Renal cortical epithelial cell (primary cell): ENCODE data around the gene PSD. TPM values are rescaled to one million over a fixed set of nuclear protein-coding genes. Genes with fewer than 3 reads are reported as not detected.

Experiments used
- DNase-seq: peaks from one replicate; pipeline ENCODE4 v3.0.0-alpha.2; 2011; ENCODE audit warnings: low read depth
- total RNA-seq: library from RNA; depleted of rRNA; stranded (reverse); fragments of >200 nt; gene quantifications from 2 replicates; pipeline ENCODE4 v1.2.3, GENCODE V29; 2014

Gene PSD
- total RNA-seq, 1 donor from 2014 or later, result 3.5 TPM

DNA sequence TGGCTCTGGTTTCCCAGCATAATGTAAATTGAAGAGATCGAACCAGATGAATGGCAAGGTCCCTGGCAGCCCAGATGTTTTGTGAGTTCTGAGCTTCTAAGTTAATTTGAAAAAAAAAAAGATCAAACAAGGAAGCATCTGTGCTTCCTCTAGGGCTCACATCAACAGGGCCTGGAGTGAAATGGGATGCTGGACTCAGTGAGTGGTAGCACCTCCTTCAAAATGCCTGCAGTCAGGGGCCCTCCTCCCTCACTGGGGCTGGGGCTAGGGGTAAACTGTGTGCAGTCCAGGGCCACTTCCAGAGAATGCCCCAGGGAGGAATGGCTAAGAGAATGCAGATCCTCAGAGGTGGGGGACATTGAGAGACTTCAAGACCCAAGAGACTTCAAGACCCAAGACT, 19.8 kb upstream of the PSD start:
- DNase-seq, result no peak

DNA sequence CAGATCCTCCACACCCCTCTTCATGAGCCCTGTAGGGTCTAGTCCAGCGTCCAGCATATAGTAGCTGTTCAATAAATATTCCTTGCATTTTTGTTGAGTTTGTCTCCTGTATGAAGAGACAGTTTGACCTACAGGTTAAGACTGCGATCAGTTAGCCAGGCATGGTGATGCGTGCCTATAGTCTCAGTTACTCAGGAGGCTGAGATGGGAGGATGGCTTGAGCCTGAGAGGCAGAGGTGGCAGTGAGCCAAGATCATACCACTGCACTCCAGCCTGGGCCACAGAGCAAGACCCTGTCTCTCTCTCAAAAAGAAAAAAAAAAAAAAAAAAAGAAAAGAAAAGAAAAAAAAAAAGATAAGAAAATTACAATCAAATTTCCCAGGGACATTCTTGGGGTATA, 18.9 kb upstream of the PSD start:
- DNase-seq, result no peak

DNA sequence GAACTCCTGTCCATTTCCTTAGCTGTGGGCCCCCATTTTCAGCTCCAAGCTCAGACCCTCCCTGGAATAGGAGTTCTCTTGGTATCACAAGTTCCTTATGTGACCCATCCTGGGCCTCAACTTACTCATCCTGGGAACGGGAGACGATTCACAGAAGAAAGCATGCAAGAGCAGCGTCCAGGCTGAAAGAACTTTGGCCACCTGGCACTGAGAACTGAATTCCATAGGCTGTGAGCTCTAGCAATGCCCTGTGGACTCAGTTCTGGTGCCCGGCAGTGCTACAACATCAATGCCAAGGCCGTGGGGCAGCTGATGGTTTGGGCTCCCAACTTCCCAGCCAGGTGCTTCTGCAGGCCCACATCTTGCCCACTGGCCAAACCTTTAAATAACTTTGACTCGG, 17.7 kb upstream of the PSD start:
- DNase-seq, result no peak

DNA sequence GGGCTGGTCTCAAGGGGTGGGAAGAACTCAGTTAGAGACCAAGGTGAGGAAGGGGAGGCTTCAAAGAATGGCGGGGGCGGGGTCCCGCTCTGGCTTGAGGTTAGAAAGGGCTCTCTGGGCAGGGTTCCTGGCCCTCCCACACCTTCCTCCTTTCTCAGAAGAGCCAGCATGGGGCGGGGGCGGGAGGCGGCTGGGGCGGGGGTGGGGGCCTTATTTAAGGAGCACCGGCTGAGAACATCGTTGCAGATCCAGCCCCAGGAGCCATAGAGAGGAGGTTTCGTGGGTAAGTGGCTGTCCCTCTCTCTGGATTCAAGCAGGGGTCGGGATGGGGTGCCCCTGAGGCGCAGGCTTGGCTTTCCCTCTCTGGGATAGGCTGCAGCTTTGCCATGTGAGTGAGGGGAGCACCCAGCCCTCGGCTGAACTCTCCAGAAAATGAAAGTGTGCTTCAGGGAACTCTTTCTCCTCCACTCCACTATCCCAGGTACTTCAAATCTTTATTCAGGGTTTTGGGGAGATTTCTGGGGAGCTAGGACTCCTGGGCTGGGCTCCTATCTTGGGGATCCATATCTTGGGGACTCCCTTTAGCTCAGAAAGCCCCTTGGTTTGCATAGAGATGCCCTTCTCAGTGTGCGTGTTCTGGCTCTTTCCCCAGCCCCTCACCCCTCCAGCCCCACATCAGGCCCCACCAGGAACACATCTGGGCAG, 17.1 kb upstream of the PSD start:
- DNase-seq, result no peak

DNA sequence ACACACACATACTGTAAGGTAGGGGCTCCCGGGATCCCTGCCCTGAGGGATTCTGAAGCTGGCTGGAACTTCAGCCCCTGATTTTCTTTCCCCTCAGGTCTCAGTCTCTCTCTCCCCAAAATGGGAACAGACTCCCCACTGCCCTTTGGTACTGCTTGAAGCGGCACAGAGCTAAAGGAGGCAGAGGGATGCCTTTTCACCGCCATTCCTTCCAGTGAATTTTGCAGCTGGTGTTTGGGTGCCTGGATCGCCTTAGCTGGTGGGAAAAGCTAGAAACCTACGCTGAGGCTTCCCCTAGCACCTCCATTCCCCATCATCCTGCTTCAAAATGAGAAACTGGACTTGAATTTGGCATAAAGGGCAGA, 16.5 kb upstream of the PSD start:
- no peak for DNase-seq

DNA sequence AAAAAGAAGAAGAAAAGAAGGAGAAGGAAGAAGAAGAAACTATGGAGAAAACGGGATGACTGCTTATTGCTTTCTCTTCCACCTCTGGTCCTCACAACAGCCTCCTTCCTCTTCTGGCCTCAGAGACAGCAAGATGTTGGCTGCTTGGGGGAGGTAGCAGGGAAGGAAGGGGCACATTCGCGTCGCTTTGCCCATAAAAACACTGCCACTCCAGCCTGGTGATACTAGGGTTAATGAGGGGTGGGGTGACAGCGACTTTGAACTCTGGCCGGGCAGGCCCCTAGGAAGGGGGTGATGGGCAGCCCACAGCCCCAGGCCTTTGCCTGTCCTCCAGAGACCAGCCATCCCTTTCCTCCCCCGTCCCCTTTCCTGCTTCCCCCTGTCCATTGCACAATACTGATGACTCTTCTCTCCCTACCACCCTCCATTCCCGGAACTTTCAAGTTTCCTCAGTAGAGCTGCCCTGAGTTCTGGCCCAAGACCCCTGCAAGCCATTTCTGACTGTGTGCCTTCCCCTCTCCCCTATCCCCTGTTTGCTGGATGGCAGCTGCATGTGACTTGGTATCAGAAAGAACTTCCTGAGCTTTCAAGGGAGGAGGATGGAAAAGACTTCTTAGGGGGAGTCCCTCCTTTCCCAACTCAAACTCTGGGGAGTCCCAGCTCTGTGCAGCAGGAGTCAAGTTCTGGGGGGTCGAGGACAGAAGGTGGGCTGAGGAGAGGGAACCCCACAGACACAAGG, 16.0 kb upstream of the PSD start:
- DNase-seq, result peak; percentile 77

DNA sequence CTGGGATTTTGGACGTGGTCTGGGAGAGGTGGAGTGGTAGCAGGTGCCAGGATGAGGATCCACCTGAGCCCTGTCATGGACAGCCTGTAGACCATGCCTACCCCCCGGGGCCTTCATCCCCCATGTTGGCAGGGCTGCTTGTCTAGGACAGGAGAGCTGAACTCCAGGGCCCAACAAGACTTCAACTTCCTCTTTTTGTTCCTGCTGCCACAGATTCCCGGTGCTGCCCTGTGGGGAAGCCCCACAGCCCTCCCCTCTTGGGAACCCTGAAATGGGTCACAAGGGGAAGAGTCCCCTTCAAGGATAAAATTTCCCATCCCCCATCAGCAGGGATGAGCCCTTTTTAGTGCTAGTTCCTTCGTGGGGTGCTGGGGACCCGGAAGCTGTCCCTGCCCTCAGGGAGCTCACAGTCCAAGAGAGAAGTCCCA, 15.0 kb upstream of the PSD start:
- no peak for DNase-seq

DNA sequence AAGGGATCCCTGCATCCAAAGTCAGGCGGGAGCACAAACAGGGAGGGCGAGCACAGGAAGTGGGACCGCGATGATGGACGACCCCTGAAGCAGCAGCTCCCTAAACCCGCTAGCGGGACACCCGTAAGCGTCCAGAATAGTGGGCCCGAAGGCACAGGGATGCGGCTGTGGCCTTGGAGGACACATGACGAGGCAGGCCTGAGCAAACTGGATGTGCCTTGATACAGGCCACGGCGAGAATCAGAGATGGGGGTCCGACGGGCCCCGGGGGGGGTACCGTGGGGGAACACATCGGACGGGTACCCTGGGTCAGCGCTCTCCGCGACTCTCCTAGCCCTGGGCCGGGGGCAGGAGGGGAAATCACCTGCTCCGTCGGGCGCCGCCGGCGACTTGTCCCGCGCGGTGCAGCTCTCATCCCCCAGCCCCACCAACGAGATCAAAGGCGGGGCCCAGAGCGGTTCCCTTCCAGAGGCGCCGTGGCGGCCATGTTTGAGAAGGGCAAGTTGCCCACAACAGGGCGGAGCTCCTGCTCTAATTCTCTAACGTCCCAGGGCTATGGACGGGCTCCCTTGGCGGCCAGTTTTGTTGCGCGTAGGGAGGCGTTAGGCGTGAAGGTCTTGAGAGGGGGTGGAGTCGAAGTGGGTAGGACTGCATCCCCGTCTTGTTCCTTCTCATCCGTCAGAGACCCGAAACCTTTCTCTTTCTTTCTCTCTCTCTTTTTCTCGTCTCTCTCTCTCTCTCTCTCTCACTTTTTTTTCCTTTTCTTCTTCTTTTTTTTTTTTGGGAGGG, 13.8 kb upstream of the PSD start, which contains the start of gene CUEDC2:
Gene CUEDC2, minus strand, starts transcription at position 413 of the 789 bp plus-strand sequence. CDS start 7,386 bp downstream, outside the sequence.
- peak; percentile 87 for DNase-seq

DNA sequence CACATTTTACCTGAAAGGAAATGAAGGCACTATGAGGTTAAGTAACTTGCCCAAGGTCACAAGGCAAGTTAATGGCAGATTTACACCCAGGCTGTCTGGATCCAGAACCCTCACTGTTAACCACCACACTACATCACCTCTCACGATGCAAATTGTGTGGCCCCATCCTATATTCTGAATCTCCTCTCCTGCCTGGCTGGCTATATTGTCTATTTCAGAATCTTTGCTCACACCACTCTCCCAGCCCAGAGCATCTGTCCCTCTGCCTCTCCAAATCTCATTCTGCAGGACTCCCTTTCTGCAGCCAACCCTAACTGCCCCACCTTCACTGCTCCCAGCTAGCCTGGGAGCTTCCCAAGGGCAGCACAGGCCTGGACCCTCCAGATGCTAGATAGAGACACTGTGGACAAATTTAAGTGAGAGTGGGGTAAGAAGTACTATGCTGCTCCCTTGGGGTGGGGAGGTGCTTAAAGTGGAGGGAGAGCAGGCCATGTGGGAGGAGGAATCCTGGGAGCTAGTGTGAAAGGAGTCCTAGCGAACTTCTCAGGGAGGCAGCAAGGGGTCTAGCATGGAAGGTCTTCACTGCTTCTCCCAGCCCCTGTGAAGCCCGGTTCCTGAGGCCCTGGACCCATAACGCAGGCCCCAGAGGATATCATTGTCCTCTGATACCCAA, 13.0 kb upstream of the PSD start:
- no peak for DNase-seq

DNA sequence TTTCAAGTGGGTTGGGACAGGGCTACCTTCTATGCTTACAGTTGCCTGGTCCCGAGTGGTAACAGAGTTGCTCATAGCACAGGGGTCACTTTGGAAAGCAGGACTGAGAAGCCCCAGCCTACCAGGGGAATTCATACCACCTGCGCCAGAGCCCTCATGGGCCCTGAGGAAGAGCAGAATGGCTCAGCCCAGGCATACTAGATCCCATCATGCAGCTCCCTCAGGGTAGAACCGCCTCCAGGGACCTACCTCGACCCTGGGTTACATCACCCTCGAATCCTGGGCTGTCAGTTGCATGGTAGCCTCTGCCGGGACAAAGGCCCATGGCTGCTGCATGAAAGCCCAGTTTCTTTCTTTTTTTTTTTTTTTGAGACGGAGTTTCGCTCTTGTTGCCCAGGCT, 10.9 kb upstream of the PSD start:
- no peak for DNase-seq

DNA sequence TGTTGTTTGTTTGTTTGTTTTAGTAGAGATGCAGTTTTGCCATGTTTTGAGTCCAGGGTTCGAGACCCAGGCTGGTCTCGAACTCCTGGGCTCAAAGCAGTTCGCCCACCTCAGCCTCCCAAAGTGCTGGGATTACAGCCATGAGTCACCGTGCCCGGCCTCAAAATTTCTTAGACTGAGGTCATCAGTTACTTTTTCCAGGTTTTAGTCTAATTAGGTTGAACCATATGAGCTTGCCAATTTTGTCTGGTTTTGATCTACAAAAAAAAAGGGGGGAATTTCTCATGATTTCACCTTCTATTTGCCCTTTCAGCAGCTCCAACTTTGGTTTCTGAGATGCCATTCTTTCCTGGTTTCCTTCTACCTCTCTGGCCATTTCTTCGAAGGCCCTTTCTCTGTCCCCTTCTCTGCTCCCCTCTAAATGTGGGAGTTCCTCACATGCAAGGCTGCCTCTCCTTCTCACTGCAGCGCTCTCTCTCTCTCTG, 8.3 kb upstream of the PSD start:
- DNase-seq, result no peak

DNA sequence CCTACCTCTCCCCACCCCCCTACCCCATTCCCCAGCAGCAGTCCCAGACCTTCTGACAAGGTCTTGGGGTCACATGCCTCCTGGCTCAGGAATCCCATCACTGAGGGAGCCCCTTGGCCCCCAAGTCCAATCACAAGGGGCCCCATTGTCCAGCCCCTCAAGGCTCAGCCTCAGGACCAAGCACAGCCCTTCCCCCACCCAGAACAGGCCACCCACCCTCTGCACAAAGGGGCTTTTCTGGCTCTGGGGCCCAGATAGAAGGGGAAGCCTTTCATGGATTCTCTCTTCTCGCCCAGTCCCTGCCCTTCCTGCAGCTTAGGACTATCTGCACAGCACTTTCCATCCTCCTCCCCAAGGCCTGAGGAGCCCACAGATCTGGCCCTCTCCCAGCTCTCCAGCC, 6.9 kb upstream of the PSD start:
- no peak for DNase-seq

DNA sequence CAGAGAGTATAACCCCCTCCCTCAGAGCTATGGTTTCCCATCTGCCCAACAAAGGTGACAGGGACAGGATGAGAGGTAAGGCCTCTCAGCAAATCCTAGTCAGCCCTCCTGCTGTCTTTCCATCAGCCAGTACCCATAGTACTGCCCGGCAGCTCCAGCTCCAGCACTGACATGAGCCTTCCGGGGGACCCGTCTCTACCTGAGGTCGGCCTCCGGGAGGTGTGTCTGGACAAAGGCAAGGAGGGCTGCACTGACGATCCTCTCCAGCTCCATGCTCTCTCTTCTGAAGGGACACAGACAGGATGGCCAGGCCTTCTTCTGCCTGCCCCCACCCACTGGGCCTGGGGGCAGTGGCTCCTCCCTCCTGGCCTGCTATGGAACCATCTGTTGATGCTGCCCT, 6.3 kb upstream of the PSD start:
- DNase-seq, result no peak

DNA sequence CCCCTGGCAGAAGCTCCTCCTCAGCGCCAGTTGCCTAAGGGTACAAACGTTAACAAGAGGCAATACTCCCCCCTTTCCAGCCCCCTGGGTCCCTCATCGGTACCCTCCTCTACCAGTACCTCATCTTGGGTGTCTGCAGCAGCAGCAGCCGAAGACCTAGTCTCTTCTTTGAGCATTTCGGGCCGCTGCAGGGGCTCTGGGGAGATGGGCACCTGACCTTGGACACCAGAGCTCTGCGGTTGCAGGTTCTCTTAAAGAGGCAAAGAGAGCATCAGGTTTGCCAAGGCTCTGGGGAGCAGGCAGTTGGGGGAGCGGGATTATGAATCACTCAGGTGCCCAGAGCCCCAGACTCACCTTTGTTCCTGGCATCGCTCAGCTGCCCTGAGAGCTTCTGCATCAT, 5.6 kb upstream of the PSD start:
- DNase-seq, result no peak

DNA sequence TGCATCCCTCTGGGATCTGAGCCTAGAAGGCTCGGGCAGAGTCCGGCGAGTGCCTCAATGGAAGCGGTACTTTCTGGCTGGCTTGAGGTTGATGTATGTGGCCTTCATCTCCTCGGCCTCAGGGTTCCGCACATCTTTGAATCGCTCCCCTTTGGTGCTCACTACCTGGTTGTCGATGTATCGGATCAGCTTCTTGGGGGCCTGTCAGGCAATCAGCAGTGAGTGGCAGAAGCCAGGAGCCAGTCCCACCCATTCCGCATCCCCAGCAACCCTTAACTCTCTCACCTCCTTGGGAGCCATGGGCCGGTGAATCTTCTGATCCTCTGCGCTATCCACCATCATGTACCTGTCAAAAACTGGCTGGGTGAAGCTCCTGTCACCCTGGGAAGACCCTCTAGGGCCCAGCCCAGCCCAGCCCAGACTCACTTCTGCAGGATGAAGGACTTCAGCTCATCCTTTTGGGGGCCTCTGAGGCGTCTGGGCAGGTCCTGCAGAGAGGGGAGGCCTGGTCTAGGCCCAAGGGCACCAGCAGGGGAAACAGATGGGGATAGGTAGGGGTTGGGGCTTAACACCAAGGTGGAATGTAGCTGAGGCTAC, 4.9 kb upstream of the PSD start:
- no peak for DNase-seq

DNA sequence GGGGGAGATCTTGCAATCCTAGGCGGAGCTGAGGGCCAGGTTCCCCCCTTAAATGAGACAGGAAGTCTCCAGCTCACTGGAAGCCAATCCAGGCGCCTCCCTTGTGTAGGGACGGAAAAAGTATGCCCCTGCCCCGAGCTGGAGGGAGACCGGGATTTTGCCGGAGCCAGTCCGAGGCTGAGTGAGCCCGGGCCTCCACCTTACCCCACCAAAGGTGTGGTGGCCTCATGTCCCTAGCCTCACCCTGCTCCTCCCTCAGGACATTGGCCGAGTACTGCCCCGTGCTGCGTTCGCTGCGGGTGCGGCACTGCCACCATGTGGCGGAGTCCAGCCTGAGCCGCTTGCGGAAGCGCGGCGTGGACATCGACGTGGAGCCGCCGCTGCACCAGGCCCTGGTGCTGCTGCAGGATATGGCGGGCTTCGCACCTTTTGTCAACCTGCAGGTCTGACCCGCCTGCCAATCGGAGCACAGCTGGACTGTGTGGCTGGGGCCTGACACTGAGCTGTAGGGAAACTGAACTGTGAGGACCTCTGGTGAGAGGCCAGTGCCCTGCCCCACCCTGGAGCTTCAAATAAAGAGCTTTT, 4.1 kb upstream of the PSD start:
- peak; percentile 51 for DNase-seq

DNA sequence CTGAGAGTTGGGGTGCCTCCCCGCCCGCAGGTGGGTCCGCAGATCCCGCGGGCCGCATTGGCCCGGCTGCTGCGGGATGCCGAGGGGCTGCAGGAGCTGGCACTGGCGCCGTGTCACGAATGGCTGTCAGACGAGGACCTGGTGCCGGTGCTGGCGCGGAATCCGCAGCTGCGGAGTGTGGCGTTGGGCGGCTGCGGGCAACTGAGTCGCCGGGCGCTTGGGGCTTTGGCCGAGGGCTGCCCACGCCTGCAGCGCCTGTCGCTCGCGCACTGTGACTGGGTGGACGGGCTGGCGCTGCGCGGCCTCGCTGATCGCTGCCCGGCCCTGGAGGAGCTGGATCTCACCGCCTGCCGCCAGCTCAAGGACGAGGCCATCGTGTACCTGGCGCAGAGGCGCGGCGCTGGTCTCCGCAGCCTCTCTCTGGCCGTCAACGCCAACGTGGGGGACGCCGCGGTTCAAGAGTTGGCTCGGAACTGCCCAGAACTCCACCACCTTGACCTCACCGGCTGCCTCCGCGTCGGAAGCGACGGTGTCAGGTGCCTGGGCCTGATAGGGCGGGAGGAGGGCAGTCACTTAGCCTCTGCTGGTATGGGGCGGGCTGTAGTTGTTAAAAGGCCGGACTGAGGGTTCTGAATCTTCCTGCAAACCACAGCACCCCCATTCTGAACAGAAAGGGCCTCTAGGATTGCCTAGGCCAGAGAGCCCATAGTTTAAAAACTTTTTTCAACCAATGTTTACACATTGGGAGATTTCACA, 3.4 kb upstream of the PSD start:
- no peak for DNase-seq

DNA sequence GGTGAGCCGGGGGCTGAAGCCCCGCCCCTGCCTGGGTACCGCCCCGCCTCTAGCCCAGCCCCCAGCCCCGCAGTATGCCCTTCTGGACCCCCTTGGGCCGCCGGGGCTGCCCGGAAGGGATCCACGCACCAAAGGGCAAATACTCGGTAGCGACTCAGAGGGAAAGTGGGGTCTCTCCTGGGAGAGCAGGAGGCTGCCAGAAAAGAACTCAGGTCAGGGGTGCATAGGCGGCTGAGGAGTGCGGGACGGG, 2.8 kb upstream of the PSD start:
- DNase-seq, result no peak

DNA sequence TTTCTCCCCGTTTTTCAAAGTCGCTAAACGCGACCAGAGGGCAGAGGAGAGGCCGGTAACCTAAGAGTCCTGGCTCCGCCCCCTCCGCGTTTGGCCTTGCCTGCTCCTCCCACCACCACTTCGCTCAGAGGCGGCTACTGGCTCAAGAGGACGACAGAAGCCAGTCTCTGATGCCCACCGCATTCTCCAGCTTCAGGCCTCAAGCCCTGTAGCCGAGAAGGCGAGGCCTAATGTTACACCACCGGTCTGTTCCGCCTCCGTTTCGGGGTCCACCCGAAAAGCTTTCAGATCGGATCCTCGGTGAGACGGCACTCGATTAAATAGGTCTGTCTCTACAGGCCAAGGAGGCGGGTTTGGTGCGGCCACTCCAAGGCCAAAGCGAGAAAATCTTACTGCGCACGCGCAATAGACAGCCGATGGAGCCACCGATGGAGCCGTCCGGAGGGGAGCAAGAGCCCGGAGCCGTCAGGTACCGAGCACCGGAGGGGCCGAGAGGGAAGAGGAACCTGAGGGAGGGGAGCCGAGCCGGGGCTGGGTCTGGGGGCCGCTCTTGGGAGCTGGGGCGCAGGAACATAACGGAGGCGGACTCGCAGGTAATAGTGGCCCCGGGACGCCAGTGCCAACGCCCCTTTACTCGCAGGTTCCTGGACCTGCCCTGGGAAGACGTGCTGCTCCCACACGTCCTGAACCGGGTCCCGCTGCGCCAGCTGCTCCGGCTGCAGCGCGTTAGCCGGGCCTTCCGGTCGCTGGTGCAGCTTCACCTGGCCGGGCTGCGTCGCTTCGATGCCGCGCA, 2.3 kb upstream of the PSD start, which contains the start of gene FBXL15:
Gene FBXL15, plus strand, starts transcription at position 123 of the 793 bp plus-strand sequence. Its CDS starts 294 bp downstream, at position 417.
- peak; percentile 87 for DNase-seq
